Gastrocnemius medialis (tissue), 4 donors: Measurements from ENCODE around the gene SMAD3. TPM values are rescaled to one million over a fixed set of nuclear protein-coding genes. Genes with fewer than 3 reads are reported as not detected.

Experiments
- ATAC-seq, 2 donors: fragments of 150-250 bp; one replicate each; pipeline ENCODE4 v1.9.1; 2016
- DNase-seq, 2 donors: peaks; one replicate each; pipeline ENCODE4 v3.0.0-alpha.2; 2019
- H3K27ac ChIP-seq, 4 donors: fragments of 200-600 bp; sonication (generic); 1 replicate in 1 of 4; 2 replicates in 3 of 4; pipeline ENCODE4 v1.5.1; 2016 to 2018; ENCODE audit warnings: mild to moderate bottlenecking in 2 of 4, moderate library complexity in 1 of 4
- H3K27me3 ChIP-seq, 3 donors: fragments of 200-600 bp; sonication (generic) in 2 of 3; 1 replicate in 1 of 3; 2 replicates in 2 of 3; pipeline versions ENCODE4 v1.5.1 to v1.6.0; 2016 to 2019; ENCODE audit warnings: mild to moderate bottlenecking in 1 of 3, moderate library complexity in 1 of 3
- H3K36me3 ChIP-seq, 2 donors: fragments of 200-600 bp; sonication (generic) in 1 of 2; one replicate each; pipeline ENCODE4 v1.5.1; 2017 to 2018
- H3K4me1 ChIP-seq, 2 donors: fragments of 200-600 bp; sonication (generic) in 1 of 2; one replicate each; pipeline ENCODE4 v1.5.1; 2016 to 2017; ENCODE audit warnings: mild to moderate bottlenecking in 2 of 2
- H3K4me3 ChIP-seq, 4 donors: fragments of 200-600 bp; sonication (generic) in 3 of 4; 1 replicate in 1 of 4; 2 replicates in 3 of 4; pipeline ENCODE4 v1.5.1; 2016 to 2019; ENCODE audit warnings: mild to moderate bottlenecking in 2 of 4
- H3K9me3 ChIP-seq, 3 donors: fragments of 200-600 bp; sonication (generic) in 2 of 3; 1 replicate in 1 of 3; 2 replicates in 2 of 3; pipeline ENCODE4 v1.5.1; 2016 to 2019
- POLR2A ChIP-seq, 2 donors: fragments of 450-650 bp; IDR thresholded peaks; one replicate each; pipeline ENCODE4 v1.6.1; 2017; ENCODE audit warnings: antibody characterized with exemption in 2 of 2, mild to moderate bottlenecking in 2 of 2, moderate library complexity in 2 of 2
- in situ Hi-C, 4 donors: fragments of 200-750 bp; cut with MboI; loops; one replicate each; pipeline versions ENCODE4 v1.15.0 to v1.8.0; 2017; ENCODE audit warnings: low sequenced_read_pairs in 4 of 4
- intact Hi-C: fragments of 100-400 bp; cut with DNase I; formaldehyde crosslinking; loops from one replicate; pipeline ENCODE4 v1.15.1; 2023; ENCODE audit warnings: low total_unique reads
- total RNA-seq, 4 donors: library from RNA; depleted of rRNA; stranded (reverse); fragments of >200 nt; gene quantifications; one replicate each; pipeline versions ENCODE4 v1.1.0 to v1.2.3, GENCODE V29; 2016
- TF ChIP-seq, protein P1 (sequence below), 5 experiments: fragments of 450-650 bp in 3 of 5; fragments of 200-600 bp in 2 of 5; sonication (generic) in 2 of 5; IDR thresholded peaks in 4 of 5; conservative IDR thresholded peaks in 1 of 5; 1 replicate in 4 of 5; 2 replicates in 1 of 5; pipeline ENCODE4 v1.5.1; 2016 to 2019; ENCODE audit warnings: antibody characterized with exemption in 5 of 5, mild to moderate bottlenecking in 3 of 5, moderate library complexity in 3 of 5

Gene SMAD3
- total RNA-seq, 4 donors from 2014 or later, result 15.9 to 61.7 (median 26.3) TPM

DNA sequence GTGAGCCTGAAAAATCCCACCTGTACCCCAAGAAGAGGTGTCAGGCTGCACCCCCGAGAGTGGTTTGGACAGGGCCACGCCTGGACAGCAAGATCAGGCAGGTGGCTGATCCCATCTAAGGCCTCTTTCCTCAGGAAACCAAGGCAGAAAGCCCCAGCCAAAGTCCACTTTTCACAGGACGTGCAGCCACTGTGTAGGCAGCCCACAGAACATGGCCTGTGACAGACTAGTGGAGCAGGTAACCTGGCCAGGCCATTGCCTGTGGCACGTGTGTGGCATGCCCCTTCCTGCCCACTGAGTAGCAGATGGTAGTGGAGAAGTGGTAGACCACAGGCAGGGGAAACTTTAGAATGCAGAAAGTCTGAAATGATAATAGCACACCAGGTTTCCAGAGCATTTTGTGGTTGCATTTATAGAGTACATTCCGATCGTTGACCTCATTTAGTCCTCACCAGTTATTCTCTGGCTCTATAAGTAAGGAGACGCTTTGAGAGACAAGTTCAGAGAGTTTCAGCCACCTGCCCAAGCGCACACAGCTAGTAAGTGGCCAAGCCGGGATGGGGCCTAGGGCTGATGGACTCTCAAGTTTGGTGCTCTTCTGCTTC is 120.3 kb downstream of the SMAD3 start:
- DNase-seq (peak; percentile 81 to 86), ATAC-seq (peak; percentile 31 to 39)
- H3K36me3 ChIP-seq, result peaks cover 0 to 6% of the 10 kb centered on the region in 2 donors
- no peak overlapping the region for H3K4me3 ChIP-seq
- in situ Hi-C loops (loop anchor here in 2 of 4 donors (5.0 kb wide), 3 partner anchors 58 to 113 kb away; no protein-coding TSS in a partner anchor), intact Hi-C loops (loop anchor here (1.0 to 10.0 kb wide), 2 partner anchors 17 to 1089 kb away; partner anchors contain the start of gene FEM1B)
- peak; percentile 18 to 62 for TF ChIP-seq POLR2A (IDR thresholded peaks at IDR 0.05)
- TF ChIP-seq, protein P1, sequence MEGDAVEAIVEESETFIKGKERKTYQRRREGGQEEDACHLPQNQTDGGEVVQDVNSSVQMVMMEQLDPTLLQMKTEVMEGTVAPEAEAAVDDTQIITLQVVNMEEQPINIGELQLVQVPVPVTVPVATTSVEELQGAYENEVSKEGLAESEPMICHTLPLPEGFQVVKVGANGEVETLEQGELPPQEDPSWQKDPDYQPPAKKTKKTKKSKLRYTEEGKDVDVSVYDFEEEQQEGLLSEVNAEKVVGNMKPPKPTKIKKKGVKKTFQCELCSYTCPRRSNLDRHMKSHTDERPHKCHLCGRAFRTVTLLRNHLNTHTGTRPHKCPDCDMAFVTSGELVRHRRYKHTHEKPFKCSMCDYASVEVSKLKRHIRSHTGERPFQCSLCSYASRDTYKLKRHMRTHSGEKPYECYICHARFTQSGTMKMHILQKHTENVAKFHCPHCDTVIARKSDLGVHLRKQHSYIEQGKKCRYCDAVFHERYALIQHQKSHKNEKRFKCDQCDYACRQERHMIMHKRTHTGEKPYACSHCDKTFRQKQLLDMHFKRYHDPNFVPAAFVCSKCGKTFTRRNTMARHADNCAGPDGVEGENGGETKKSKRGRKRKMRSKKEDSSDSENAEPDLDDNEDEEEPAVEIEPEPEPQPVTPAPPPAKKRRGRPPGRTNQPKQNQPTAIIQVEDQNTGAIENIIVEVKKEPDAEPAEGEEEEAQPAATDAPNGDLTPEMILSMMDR (IDR thresholded peaks at IDR 0.05 in 4 of 5, conservative IDR thresholded peaks at IDR 0.05 in 1 of 5), result no peak
- peak overlapping the region; percentile 91 to 99 (median 96) for H3K27ac ChIP-seq
- peaks cover 77 to 84% of the 10 kb centered on the region in 2 donors for H3K4me1 ChIP-seq
- no peaks in the 10 kb centered on the region for H3K27me3 ChIP-seq
- H3K9me3 ChIP-seq, result no peaks in the 10 kb centered on the region

DNA sequence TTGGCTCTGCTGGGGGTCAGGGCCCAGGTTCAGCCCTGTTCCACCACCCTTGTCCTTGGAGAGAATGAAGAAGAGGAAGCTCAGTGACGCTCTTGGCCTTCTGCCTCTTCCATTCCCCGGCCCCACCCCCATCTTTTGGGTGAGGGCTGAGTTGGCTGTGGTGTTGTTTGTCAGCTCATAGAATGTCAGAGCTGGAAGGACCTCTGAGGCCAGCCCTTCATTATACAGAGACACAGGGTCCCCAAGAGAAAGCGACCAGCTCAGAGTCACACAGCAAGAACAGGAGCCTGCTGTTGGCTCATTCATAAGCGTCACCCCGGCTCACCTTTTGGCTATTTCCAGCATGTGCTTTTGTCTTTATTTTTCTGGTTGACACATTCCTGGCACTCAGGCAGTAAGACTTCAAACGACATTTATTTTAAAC is 120.8 kb downstream of the SMAD3 start:
- Histone ChIP-seq H3K9me3 (no peaks in the 10 kb centered on the region), H3K36me3 (peaks cover 0 to 6% of the 10 kb centered on the region in 2 donors), H3K4me1 (peaks cover 83 to 89% of the 10 kb centered on the region in 2 donors), H3K27me3 (no peaks in the 10 kb centered on the region), H3K4me3 (no peak overlapping the region), H3K27ac (peak overlapping the region; percentile 91 to 99 (median 96))
- in situ Hi-C loops (loop anchor here in 2 of 4 donors (5.0 kb wide), 3 partner anchors 59 to 114 kb away; no protein-coding TSS in a partner anchor), intact Hi-C loops (loop anchor here (10.0 kb wide), 1 partner anchor 1089 kb away; the partner anchor contains the start of gene FEM1B)
- ATAC-seq (peak; percentile 54 to 65), DNase-seq (peak; percentile 87 to 94)
- no peak for TF ChIP-seq POLR2A (IDR thresholded peaks at IDR 0.05)
- TF ChIP-seq, protein P1 (IDR thresholded peaks at IDR 0.05 in 4 of 5, conservative IDR thresholded peaks at IDR 0.05 in 1 of 5), result no peak

DNA sequence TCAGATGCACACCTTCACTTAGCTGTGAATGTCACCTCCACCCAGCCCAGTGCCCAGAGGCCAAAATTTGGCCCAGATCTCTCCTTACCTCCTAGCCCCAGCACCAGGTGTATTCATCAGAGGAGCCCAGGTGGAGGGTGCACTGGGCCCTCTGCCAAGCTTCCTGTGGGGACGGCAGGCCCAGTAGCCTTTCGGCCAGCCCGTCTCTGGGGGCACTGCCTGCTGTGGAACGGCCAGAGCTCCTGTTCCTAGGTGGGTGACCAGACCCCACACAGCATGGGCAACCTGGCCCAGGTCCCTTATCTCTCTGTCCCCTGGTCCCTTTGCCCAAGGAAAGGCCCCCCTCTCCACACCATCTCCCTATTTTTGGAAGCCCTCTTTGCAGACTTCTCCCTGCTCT is 121.3 kb downstream of the SMAD3 start:
- H3K4me3 ChIP-seq, result no peak overlapping the region
- TF ChIP-seq, protein P1 (IDR thresholded peaks at IDR 0.05 in 4 of 5, conservative IDR thresholded peaks at IDR 0.05 in 1 of 5), result no peak
- TF ChIP-seq POLR2A (IDR thresholded peaks at IDR 0.05), result peak in 1 of 2 donors; percentile 40
- in situ Hi-C loops (loop anchor here in 2 of 4 donors (5.0 kb wide), 3 partner anchors 59 to 114 kb away; no protein-coding TSS in a partner anchor), intact Hi-C loops (loop anchor here (10.0 kb wide), 1 partner anchor 1088 kb away; the partner anchor contains the start of gene FEM1B)
- peak in 1 of 2 donors; percentile 1 for ATAC-seq
- H3K27me3 ChIP-seq, result no peaks in the 10 kb centered on the region
- no peaks in the 10 kb centered on the region for H3K9me3 ChIP-seq
- H3K4me1 ChIP-seq, result peaks cover 87 to 94% of the 10 kb centered on the region in 2 donors
- peak in 1 of 2 donors; percentile 68 for DNase-seq
- H3K27ac ChIP-seq, result peak overlapping the region; percentile 91 to 99 (median 96)
- H3K36me3 ChIP-seq, result peaks cover 0 to 6% of the 10 kb centered on the region in 2 donors

DNA sequence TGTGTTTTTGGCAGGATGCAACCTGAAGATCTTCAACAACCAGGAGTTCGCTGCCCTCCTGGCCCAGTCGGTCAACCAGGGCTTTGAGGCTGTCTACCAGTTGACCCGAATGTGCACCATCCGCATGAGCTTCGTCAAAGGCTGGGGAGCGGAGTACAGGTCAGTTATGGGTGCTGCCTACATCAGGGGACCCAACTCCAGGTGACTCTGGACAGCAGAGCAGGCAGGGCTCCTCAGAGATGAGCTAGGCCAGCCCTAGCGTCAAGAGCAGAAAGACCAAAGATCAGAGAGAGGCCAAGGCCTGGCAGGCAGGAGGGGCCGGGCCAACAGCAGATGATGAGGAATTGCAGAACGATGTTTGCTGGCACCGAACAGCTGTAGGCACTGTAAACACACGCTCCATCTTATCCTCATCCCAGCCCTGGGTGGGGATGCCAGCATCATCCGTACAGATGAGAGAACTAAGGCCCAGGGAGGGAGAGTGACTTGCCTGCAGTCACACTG is 122.0 kb downstream of the SMAD3 start:
- Histone ChIP-seq H3K36me3 (peaks cover 0 to 6% of the 10 kb centered on the region in 2 donors), H3K27ac (peak overlapping the region; percentile 91 to 99 (median 96)), H3K4me1 (peaks cover 94 to 97% of the 10 kb centered on the region in 2 donors), H3K9me3 (no peaks in the 10 kb centered on the region), H3K4me3 (no peak overlapping the region), H3K27me3 (no peaks in the 10 kb centered on the region)
- in situ Hi-C loops (loop anchor here in 2 of 4 donors (5.0 kb wide), 3 partner anchors 60 to 115 kb away; no protein-coding TSS in a partner anchor), intact Hi-C loops (loop anchor here (10.0 kb wide), 1 partner anchor 1087 kb away; the partner anchor contains the start of gene FEM1B)
- DNase-seq (peak in 1 of 2 donors; percentile 74), ATAC-seq (no peak)
- TF ChIP-seq POLR2A (IDR thresholded peaks at IDR 0.05), result peak in 1 of 2 donors; percentile 10
- TF ChIP-seq, protein P1 (IDR thresholded peaks at IDR 0.05 in 4 of 5, conservative IDR thresholded peaks at IDR 0.05 in 1 of 5), result no peak
